ENCODE measurements around the gene HOXC6.

DNA sequence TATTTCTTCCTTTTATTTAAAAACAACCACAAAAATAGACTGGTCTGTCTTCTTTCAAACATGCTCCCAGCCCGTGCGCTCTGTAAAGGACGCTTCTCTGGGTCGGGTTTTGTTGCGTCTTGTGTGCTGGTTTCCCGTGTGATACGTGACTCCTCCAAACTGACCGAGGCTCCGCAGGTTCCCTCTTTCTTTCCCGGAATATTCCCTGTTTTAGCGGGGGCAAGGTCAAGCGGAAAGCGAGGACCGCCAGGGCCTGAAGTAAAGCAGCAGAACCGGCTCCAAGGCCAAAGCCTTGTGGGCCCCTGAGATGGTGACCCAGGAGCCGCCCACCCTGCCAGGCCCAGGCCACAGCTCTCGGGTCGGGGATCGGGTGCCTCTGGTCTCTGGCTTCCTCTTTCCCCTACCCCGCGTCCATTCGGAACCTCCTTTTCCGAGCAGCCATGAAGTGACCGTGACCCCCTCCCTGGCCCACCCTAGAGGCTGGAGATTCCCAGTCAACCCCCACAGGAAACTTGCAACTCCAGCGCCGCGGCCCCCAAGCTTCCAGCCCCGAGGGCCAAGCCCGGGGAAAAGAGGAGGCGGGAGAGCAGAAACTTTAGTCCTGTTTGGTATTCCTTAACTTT is 44.2 kb upstream of the HOXC6 start:
- TF ChIP-seq NR3C1 (CRISPR knock-in tag; IDR thresholded peaks at IDR 0.05) (no peak), HNRNPH1 (optimal IDR thresholded peaks at IDR 0.05; ENCODE audit: low read depth, low read length) (no peak)
